Progenitor cell of endocrine pancreas (in vitro differentiated cells): ENCODE data around the gene ATF2. TPM values are rescaled to one million over a fixed set of nuclear protein-coding genes. Genes with fewer than 3 reads are reported as not detected.
"Not testable (repeated sequence)": the region's sequence is repeated elsewhere in the genome, so short reads cannot be mapped to it uniquely, and the experiment has no call there.

Source experiments
- DNase-seq: peaks from one replicate; pipeline ENCODE4 v3.0.0; 2021; ENCODE audit warnings: low spot score; ENCODE audit not compliant: unreplicated experiment
- H3K27ac Mint-ChIP-seq: 2 replicates; pipeline ENCODE4 v1.8.0; 2021; ENCODE audit warnings: mild to moderate bottlenecking, moderate library complexity, mixed read lengths
- H3K27me3 Mint-ChIP-seq: 2 replicates; pipeline ENCODE4 v1.8.0; 2021; ENCODE audit warnings: mixed read lengths
- H3K36me3 Mint-ChIP-seq: 2 replicates; pipeline ENCODE4 v1.8.0; 2022; ENCODE audit warnings: mixed read lengths; ENCODE audit not compliant: insufficient read depth
- H3K4me1 Mint-ChIP-seq: 2 replicates; pipeline ENCODE4 v1.8.0; 2021; ENCODE audit warnings: low read depth, mixed read lengths
- H3K4me3 Mint-ChIP-seq: 2 replicates; pipeline ENCODE4 v1.8.0; 2021; ENCODE audit warnings: low read depth, mild to moderate bottlenecking, moderate library complexity, mixed read lengths
- H3K9me3 Mint-ChIP-seq: 2 replicates; pipeline ENCODE4 v1.8.0; 2021; ENCODE audit warnings: low read depth, mixed read lengths
- total RNA-seq: library from RNA; stranded (reverse); gene quantifications from 2 replicates; pipeline ENCODE4 v1.2.1, GENCODE V29; 2021
- TF ChIP-seq, protein P1 (sequence below): fragments of 200-600 bp; sonication (generic); IDR thresholded peaks from one replicate; pipeline ENCODE4 v1.5.0; 2021; ENCODE audit warnings: antibody characterized with exemption, mild to moderate bottlenecking; ENCODE audit not compliant: unreplicated experiment

Gene ATF2
- total RNA-seq, 1 donor from 2014 or later, result 58.9 TPM

DNA sequence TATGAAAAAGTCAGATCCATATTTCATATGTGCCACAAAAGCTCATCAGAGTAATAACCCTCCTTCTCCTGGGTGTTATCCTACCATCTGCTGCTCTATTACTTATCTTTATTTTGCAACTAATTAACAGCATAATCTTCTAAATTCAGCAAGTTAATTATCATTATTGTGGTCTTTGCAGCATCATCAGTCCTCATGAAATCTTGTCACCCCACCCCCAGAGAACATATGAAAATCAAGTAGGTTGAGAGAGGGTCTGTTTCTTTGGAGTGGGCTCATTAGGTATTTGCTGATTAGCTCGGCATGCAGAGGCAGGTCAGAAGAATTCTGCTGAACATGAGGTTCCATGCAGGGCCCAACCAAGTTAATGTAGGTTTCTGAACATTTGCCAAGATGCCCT, 64.8 kb downstream of the ATF2 start:
- Mint-ChIP-seq H3K4me1 (peaks cover 2% of the 10 kb centered on the region), H3K4me3 (no peak overlapping the region), H3K27me3 (no peaks in the 10 kb centered on the region), H3K9me3 (peaks cover 6% of the 10 kb centered on the region), H3K36me3 (peaks cover 41% of the 10 kb centered on the region), H3K27ac (no peak overlapping the region)
- TF ChIP-seq, protein P1, sequence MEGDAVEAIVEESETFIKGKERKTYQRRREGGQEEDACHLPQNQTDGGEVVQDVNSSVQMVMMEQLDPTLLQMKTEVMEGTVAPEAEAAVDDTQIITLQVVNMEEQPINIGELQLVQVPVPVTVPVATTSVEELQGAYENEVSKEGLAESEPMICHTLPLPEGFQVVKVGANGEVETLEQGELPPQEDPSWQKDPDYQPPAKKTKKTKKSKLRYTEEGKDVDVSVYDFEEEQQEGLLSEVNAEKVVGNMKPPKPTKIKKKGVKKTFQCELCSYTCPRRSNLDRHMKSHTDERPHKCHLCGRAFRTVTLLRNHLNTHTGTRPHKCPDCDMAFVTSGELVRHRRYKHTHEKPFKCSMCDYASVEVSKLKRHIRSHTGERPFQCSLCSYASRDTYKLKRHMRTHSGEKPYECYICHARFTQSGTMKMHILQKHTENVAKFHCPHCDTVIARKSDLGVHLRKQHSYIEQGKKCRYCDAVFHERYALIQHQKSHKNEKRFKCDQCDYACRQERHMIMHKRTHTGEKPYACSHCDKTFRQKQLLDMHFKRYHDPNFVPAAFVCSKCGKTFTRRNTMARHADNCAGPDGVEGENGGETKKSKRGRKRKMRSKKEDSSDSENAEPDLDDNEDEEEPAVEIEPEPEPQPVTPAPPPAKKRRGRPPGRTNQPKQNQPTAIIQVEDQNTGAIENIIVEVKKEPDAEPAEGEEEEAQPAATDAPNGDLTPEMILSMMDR, result no peak
- DNase-seq, result no peak

DNA sequence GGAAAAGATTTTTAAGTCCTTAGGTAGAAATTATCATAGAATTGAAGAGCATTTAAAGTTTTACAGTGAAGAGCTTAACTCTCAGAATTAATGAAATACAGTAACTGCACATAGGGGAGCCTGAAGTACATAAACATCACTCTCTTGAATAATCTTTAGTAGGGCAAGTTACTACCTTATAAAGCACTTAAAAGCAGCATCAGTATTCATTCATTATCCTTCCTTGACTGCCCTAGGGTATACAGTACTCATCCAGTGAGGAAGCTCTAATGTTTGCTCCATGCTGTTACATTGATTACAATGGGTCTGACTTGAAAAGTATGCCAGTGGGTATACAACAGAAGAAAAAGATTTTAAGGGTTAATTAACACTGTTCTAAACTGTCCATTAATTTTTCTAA, 66.5 kb downstream of the ATF2 start:
- H3K36me3 Mint-ChIP-seq, result peaks cover 31% of the 10 kb centered on the region
- TF ChIP-seq, protein P1, result no peak
- no peak for DNase-seq
- H3K27me3 Mint-ChIP-seq, result no peaks in the 10 kb centered on the region
- no peak overlapping the region for H3K4me3 Mint-ChIP-seq
- peaks cover 6% of the 10 kb centered on the region for H3K9me3 Mint-ChIP-seq
- no peak overlapping the region for H3K27ac Mint-ChIP-seq
- peaks cover 2% of the 10 kb centered on the region for H3K4me1 Mint-ChIP-seq

DNA sequence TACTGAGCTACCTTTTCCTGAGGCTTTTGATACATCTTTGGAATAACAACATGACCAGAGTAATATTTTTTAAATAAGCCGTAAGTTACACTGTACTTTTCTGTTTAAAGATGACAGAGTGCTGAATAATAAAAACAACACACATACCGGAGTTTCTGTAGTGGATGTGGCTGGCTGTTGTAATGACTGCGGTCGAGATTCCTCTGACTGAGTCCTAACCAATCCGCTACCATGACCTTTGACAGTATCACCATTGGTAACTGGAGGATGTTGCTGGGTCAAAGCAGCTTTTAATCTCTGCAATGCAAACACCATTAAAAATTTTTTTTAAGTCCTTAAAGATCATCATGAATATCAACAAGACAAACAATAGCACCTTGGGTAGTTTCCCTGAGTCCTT, 70.7 kb downstream of the ATF2 start:
- Mint-ChIP-seq H3K4me3 (no peak overlapping the region), H3K9me3 (peaks cover 6% of the 10 kb centered on the region), H3K4me1 (peaks cover 3% of the 10 kb centered on the region), H3K27ac (no peak overlapping the region), H3K27me3 (no peaks in the 10 kb centered on the region), H3K36me3 (peaks cover 21% of the 10 kb centered on the region)
- TF ChIP-seq, protein P1, result no peak
- no peak for DNase-seq

DNA sequence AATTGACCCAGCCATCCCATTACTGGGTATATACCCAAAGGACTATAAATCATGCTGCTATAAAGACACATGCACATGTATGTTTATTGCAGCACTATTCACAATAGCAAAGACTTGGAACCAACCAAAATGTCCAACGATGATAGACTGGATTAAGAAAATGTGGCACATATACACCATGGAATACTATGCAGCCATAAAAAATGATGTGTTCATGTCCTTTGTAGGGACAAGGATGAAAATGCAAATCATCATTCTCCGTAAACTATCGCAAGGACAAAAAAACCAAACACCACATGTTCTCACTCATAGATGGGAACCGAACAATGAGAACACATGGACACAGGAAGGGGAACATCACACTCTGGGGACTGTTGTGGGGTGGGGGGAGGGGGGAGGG, 83.9 kb downstream of the ATF2 start:
- not testable (repeated sequence) for H3K4me3 Mint-ChIP-seq, H3K4me1 Mint-ChIP-seq, H3K27me3 Mint-ChIP-seq, H3K9me3 Mint-ChIP-seq, DNase-seq, H3K27ac Mint-ChIP-seq
- H3K36me3 Mint-ChIP-seq, result peaks cover 20% of the 10 kb centered on the region

DNA sequence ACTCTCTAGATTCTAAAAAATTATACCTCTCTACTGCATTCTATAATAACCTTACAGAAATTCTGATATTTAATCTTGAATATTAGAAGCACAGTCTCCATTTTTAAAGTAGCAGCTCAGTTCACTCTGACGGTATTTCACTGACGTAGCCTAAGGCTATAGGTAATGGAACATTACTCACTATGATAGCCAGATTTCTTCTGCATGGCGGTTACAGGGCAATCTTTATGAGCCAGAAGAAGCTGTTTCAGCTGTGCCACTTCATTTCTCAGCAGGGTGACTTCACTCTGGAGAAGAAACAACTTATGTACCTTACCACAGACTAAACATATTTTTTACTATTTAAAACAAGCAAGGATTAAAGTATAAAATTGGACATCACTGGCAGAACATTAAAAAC, 87.5 kb downstream of the ATF2 start:
- TF ChIP-seq, protein P1, result no peak
- Mint-ChIP-seq H3K36me3 (peaks cover 30% of the 10 kb centered on the region), H3K27ac (no peak overlapping the region)

GRCh38 chr2:175076272-175076671, 91.7 kb downstream of the ATF2 start:
- no peak for DNase-seq
- Mint-ChIP-seq H3K4me1 (no peaks in the 10 kb centered on the region), H3K4me3 (no peak overlapping the region), H3K36me3 (peaks cover 29% of the 10 kb centered on the region), H3K9me3 (no peaks in the 10 kb centered on the region), H3K27ac (no peak overlapping the region), H3K27me3 (no peaks in the 10 kb centered on the region)
- TF ChIP-seq, protein P1, result no peak

More for the DNA sequence above, 87.5 kb downstream of the ATF2 start:
- no peaks in the 10 kb centered on the region for H3K27me3 Mint-ChIP-seq
- no peak overlapping the region for H3K4me3 Mint-ChIP-seq
- peaks cover 6% of the 10 kb centered on the region for H3K9me3 Mint-ChIP-seq
- no peak for DNase-seq
- no peaks in the 10 kb centered on the region for H3K4me1 Mint-ChIP-seq
